Endothelial cell of umbilical vein (primary cell): ENCODE data around the gene TNFRSF19.

Source experiments
- CTCF ChIP-seq, 2 donors: IDR thresholded peaks; 1 replicate in 1 of 2; 2 replicates in 1 of 2; pipeline ENCODE4 v1.5.1; 2011; ENCODE audit warnings: low read length in 2 of 2, mild to moderate bottlenecking in 2 of 2, moderate library complexity in 2 of 2, control low read depth in 1 of 2, inconsistent platforms in 1 of 2, low read depth in 1 of 2; ENCODE audit not compliant: insufficient read depth in 1 of 2; ENCODE audit errors: extremely low read depth in 1 of 2
- EZH2 ChIP-seq: IDR thresholded peaks from 2 replicates; pipeline ENCODE4 v1.6.1; 2012; ENCODE audit warnings: borderline replicate concordance, low read depth, mild to moderate bottlenecking, moderate library complexity, low read length, inconsistent platforms; ENCODE audit not compliant: severe bottlenecking

GRCh38 chr13:23600534-23600933 is 30.3 kb downstream of the TNFRSF19 start:
- TF ChIP-seq CTCF (IDR thresholded peaks at IDR 0.05; ENCODE audit: extremely low read depth in 1 of 2, insufficient read depth in 1 of 2, low read depth in 1 of 2, low read length in 2 of 2) (no peak), EZH2 (no peak)
